Stimulated activated naive CD4-positive, alpha-beta T cell (primary cell): Measurements from ENCODE around the gene CLSTN1.
"Not testable (repeated sequence)": the region's sequence is repeated elsewhere in the genome, so short reads cannot be mapped to it uniquely, and the experiment has no call there.

ENCODE experiments used
- DNase-seq, 6 experiments: peaks; one replicate each; lab custom pipeline; 2025; lab: John Stamatoyannopoulos, UW

The CLSTN1 gene

DNA sequence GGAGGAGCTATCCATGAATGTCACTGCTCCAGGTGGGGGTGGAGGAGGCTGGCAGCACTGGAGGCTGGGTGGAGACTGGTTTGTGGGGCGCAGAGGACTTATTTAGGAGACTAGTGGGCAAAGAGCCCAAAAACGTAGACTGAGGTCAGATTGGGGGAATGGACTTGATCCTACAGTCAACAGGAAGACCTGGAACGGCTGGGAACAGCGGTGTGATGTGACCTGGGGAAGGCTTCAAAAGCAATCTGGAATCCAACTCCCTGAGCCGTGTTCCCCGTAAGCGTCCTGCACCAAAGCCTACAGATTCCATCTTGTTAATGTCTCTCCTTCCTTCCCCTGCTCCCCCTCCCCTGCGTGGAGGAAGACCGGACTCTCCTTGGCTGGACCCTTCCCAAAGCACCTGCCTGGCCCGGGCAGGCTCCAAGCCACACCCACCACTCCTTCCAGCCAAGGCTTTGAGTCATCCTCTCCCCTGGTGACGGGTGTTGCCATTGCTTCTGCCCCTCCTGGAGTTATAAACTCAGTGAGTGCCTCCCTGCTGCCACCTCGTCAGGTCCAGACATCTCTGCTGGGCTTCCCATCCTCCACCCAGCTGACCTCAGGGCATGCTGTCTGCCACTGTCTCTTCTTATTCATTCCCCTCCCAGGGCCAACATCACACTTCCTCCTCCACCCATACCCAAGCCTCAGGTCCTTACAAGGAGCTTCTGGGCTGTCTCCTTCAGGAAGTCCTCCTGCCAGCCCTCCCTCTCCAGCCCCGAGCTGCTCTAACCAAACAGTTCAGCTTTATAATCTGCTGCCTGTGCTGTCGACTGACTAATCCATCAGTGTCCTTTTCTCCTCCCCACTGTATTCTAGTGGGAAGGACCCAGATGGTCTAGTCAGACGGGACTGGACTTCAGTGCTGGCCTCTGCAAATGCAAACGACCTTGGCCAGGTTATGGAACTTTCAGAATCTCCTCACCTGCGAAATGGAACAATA lies 1.6 kb upstream of the CLSTN1 start:
- DNase-seq, result peak; percentile 18 to 52 (median 30)

DNA sequence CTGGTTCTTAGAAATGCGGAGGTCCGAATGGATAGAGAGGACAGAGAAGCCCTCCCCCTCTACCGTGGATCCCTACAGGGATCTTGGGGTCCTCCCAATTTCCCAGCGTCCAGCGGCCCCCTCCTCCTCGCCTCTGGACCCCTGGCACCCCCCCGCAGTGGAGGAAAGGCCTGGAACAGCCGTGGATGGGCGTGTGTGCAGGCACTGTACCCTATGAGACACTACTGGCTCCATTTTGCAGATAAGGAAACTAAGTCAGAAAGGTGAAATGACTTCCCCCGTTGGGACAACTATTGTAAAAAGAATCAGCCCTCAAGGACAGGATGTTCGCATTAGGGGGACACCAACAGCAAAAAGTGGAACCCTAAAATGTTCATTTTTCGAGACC lies 931 bp upstream of the CLSTN1 start:
- peak in 2 of 6 experiments; percentile 39 to 41 for DNase-seq

DNA sequence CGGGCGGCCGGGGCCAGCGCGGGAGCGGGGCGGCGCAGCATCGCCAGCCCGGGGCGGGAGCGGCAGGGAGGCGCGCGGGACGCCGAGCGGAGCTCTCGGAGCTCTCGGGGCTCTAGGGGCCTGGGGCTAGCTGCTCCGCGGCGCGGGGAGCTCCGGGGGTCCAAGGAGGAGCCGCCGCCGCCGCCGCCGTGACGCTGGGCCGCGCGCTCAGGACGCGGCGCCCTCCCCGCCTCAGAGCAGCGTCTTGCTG lies 147 bp downstream of the CLSTN1 start:
- DNase-seq, result no peak

DNA sequence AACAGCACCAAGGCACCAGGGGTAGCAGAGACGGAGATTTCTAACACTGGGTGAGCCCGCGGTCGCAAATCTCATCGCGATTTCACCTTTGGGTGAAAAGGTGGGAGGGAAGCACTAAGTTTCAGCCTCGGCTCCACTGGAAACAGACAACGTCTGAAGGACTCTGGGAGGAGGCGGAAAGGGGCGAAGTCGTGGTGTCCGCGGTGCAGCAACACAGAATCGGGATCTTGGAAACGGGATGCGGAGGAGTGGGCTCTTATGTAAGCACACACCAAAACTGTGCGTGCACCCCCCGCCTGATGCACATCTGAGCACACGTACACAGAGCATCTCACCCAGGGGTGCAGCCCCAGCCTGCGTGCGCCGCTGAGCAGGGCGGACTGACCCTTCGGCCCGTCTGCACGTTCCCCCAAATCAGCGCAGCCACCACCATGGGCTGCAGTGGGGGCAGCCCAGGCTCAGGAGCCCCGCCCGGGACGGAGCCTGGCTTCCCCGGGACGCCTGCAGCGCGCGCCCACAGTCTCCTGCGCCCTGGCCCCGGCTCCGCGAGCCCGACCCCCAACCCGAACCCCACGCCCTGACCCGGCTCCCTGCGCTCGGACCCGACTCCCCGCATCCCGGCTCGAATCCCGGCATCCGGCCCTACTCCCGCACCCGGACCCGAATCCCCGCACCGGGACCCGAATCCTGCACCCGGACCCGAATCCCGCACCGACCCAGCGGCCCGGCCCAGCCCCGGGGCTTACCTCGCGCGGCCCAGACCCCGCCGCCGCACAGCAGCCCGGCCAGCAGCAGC lies 670 bp downstream of the CLSTN1 start:
- peak in 3 of 6 experiments; percentile 18 to 41 (median 25) for DNase-seq

DNA sequence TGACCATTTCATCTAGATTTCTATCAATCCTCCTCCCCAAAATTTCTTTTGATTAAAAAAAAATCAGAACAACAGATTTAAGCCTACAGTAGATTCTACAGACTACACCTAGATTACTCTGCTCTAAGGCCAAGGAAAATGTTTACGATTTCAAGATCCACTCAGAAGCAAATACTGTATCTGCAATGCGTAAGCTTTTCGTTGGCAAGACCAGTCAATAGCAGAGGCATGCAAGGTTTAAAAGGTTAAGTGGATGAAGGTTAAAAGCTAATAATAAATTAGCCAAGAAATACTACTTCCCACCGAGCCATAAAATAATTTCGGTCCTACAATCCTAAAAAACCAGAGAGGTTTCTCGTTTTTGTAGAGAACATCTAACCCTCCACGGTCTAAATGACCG lies 1.3 kb downstream of the CLSTN1 start:
- peak in 1 of 6 experiments; percentile 13 for DNase-seq

DNA sequence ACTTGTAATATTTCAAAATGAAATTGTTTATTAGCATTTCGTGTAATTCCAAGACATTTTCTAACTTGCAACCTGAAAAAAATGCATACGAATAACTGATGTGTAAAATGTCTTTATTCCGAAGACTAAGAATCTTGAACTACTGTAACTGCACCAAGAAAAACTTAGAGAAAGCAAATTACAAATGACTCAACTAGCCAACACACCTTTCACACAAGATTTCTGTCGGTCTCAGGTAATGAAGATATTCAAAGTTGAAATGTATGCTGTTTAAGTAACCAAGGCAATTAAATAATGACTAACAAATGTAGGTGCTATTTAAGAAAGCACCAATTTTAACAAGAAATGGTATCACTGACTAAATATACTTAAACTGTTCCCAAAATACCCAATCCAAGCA lies 2.1 kb downstream of the CLSTN1 start:
- no peak for DNase-seq

DNA sequence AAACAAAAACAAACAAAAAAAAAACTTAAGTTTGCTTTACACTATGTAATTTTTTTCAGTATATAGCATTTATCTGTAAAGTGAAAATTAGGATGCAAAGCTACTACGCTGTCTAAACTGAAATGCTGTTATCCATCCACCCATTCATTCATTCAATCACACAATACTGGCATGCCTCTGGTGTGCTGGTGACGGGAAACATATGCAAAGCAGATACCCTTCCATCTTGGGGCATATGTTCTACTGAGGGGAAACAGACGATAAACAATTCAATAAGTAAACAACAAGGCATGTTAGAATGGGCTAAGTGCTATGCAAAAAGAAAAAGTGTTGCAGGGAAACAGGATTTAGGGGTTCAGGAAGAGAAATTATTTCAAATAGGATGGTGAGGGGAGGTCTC lies 3.2 kb downstream of the CLSTN1 start:
- DNase-seq, result no peak

DNA sequence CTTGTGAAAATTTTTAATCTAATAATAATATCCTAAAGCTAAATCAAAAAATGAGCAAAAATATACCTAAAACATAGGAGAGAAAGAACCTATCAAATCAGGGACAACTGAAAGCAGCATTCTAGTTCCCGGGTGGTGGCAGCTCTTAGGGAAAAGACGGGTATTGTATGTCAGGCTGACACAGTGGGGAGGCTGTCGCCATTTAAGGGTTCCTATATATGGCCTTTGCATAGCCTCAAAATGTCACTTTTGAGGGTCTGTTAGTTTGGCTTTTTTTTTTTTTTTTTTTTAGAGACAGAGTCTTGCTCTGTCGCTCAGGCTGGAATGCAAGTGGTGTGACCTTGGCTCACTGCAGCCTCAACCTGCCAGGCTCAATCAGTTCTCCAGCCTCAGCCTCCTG lies 6.0 kb downstream of the CLSTN1 start:
- DNase-seq, result no peak

DNA sequence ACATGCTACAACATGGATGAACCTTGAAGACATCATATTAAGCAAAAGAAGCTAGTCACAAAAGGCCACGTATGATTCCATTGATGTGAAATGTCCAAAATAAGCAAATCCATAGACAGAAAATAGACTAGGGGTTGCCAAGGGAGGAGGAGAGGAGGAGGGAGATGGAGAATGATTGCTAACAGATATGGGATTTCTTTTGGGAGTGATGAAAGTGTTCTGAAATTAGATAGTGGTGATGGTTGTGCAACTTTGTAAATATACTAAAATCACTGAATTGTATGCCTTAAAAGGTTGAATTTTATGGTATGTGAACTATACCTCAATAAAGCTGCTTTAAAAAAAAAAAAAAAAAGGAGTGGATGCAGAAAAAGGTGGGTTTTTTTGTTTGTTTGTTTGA lies 7.6 kb downstream of the CLSTN1 start:
- DNase-seq, result no peak

DNA sequence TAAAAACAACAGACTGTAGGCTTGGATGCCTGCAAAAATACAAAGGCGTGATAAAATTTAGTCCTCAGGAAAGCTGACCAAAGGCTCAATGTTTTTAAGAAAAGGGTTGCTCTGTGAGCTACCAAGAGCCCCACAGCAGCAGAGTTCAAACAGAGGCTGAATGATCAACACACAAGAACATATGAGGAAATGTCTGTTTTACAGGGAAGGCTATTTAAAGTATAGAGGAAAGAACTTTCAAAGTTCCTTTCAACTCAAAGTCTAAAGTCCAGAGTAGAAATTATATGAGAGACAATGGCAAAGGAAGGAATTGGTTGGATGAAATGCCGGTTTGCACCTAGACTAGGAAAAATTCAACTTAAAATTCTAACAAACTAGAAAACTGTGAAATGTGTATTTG lies 8.6 kb downstream of the CLSTN1 start:
- DNase-seq, result no peak

DNA sequence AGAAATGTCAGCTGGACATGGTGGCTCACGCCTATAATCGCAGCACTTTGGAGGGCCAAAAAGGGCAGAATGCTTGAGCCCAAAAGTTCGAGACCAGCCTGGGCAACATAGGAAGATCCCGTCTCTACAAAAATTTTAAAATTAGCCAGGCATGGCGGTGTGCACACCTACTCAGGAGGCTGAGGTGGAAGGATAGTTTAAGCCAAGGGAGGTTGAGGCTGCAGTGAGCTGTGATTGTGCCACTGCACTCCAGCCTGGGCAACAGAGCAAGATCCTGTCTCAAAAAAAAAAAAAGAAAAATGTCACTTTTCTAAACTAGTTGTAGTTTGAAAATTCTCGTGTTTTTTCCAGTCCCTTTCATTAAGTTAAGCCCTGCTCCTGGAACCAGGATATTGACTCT lies 9.1 kb downstream of the CLSTN1 start:
- DNase-seq, result no peak

DNA sequence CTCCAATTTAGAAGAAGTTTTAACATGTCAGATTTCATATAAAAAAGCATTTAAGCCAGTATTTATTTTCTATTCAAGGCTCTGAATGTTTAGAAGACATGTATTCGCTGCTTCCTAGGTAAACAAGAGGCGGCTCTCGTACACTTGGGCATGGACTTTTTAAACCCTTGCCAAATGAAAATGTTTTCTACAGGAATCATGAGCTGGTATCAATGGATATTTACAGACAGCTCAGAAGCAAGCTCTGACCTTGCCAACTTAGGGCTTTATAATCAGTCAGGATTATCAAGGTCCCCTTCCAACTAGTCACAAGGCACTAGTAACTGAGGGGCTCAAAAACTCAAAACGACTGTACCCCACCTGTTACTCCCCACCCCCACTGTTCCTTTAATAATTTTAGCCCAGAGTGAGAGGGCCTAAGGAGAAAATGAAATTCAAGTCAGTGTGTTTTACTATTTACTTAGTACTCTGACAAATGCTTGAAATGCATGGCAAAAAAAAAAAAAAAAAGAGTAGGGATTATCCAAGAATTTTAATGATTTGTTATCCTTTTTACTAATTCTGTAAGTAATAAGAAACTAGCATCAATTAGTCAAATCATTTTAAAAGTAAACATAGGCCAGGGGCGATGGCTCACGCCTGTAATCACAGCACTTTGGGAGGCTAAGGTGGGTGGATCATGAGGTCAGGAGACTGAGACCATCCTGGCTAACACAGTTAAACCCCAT lies 12.4 kb downstream of the CLSTN1 start:
- no peak for DNase-seq

DNA sequence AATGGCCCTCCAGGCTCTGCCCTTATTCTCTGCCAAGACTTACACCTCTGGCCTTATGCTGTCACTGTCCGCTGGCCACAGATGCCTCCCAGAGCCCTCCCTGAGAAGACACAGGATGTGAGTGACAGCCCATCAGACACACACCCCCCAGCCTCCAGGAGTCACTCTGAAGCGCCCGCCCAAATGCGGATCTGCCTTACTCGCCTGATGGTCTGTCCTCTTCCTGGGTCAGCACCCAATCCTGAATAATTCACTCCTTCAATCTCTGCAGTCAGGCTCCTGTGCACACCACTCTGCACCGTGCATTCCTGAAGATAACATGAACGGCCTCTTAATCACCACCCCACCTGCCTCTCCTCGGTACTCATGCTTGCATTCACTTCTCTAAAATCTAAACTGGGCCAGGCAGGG lies 14.7 kb downstream of the CLSTN1 start:
- DNase-seq, result no peak

DNA sequence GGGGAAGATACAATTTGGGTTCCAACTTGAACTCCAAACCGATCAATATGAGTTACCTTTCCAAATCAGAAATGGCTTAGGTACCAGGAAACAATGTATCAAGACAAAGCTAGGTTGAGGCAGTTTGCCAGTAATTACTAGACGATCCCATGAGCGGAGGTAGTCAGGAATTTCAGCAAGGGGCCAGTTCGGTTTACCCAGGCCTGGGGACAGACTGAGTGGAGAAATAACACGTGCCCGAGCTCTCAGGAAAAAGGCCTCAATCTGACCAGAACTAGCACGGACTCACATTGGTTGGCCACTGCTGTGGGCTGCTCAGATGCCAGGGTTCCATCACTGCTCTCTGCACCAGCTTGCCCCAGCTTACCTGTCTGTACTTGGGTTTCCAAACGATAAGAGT lies 15.3 kb downstream of the CLSTN1 start:
- DNase-seq, result no peak

DNA sequence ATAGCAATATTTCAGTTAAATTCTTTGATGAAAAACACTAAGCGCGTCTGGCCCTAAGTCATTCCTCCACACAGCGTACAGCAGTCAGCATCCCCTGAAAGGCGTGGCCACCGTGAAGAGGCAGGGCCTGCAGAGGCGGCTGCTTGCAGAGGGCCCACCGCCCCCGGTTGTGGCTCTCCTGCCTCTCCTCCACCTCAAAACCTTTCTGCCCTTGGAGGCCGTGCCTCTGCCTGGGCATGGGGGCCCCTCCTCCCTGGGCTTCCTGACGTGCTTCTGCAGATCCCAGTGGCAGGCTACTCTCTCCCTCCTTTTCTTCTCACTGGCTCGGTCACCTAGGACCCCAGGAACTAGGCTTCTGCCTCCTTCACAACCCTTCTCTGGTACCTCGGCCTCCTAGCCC lies 16.2 kb downstream of the CLSTN1 start:
- DNase-seq, result no peak

DNA sequence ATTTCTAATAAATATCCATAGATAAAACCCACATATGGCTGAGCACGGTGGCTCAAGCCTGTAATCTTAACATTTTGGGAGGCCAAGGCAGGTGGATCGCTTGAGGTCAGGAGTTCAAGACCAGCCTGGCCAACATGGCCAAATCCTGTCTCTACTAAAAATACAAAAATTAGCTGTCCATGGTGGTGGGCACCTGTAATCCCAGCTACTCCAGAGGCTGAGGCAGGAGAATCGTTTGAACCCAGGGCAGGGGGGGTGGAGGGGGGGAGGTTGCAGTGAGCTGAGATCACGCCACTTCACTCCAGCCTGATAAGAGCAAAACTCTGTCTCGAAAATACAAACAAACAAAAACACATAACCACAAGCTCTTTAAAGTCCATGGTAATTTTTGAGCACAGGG lies 17.8 kb downstream of the CLSTN1 start:
- not testable (repeated sequence) for DNase-seq

DNA sequence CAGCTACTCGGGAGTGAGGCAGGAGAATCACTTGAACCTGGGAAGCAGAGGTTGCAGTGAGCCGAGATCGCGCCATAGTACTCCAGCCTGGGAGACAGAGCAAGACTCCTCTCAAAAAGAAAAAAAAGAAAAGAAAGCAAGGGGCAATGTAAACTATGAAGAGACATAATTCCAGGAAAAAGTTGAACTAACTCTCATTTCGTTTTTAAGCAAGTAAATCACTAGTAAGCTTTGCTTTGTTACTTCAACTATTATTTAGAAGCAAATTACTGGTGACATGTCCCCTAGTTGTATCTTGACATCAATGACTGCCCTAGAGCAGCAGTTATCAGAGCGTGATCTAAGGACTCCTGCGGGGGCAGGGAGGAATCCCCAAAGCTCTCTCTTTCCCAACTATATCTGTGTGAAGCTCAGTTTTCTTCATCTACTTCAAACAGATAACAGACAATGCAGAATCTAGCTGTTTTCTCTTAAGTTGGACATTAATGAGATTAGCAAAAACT lies 18.7 kb downstream of the CLSTN1 start:
- no peak for DNase-seq

DNA sequence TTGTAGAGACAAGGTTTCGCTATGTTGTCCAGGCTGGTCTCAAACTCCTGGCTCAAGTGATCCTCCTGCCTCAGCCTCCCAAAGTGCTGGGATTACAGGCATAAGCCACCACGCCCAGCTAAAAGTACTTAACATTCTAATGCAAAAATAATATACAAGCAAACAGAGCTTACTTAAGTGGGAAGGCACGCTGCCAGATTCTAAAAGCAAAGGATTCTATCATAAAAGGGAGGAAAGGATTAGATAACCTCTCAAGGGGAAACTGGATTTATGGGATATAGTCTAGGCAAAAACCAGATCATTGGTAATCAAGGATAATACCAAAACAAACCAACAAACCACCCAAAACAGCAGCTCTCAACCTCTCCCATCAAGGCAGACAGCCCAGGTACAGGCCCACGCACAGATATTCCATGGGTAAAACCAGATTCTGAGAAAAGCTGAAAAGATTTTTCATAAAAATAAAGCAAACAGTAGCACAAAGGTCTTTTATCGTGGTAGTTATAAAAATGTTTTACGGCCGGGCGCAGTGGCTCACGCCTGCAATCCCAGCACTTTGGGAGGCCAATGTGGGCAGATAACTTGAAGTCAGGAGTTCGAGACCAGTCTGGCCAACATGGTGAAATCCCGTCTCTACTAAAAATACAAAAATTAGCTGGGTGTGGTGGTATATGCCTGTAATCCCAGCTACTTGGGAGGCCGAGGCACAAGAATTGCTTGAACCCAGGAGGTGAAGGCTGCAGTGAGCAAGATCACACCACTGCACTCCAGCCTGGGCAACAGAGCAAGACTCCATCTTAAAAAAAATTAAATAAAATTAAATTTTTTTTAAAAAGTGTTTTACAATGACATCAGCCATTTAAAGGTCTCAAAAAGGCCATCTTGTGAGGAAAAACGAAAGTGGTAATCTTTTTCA lies 20.5 kb downstream of the CLSTN1 start:
- DNase-seq, result not testable (repeated sequence)

DNA sequence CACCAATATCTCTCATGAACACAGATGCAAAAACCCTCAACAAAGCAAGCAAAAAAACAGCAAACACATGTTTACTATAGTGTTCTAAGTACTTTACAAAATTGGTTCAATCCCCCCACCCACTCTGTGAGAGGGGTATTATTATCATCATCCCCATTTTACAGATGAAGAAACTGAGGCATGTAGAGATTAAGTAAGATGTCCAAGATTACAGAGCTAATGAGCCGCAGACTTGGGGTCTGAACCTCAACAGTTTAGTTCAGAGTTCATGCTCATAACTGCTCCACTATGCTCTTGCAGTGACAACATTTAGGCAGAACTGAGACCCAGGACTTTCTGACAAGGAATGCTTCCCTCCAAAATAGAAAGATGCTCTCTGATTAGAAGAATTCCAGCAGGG lies 21.9 kb downstream of the CLSTN1 start:
- DNase-seq, result no peak

DNA sequence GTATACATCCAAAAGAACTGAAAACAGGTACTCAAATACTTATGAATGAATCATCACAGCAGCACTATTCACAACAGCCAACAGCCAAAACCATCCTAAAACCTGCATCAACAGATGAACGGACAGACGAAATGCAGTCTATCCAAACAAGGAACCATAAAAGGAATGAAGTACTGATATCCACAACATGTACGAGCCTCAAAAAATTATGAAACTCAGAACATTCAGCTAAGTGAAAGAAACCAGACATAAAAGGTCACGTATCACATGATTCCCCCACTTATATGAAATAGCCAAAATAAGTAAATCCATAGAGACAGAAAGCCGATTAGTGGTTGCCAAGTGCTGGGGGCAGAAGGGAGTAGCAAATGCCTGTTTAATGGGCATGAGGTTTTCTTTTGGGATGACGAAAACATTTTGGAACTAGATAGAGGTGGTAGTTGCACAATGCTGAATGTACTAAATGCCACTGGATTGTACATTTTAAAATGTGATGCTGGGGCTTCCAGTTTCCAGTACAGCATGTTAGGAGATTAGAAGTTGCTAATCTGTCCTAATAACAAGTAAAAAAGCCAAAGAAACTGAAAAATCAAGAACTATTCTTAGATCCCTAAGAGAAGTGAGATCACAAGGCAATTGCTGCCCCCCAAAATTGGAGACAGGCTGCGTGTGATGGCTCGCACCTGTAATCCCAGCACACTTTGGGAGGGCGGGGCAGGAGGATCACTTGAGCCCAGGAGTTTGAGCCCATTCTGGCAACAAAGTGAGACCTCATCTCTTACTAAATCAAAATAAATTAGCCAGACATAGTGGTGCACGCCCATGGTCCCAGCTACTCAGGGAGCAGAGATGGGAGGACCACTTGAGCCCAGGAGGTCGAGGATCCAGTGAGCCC lies 25.3 kb downstream of the CLSTN1 start:
- no peak for DNase-seq
